Osteoblast (primary cell): Measurements from ENCODE around the gene CDH1. TPM values are rescaled to one million over a fixed set of nuclear protein-coding genes. Genes with fewer than 3 reads are reported as not detected.

Experiments used
- DNase-seq: peaks from one replicate; pipeline ENCODE4 v3.0.0; 2011; ENCODE audit warnings: low spot score, mixed read lengths; ENCODE audit not compliant: insufficient read length; ENCODE audit errors: missing footprints
- H2AFZ ChIP-seq: 2 replicates; pipeline ENCODE4 v1.6.0; 2011; ENCODE audit warnings: mild to moderate bottlenecking, low read length
- H3K27ac ChIP-seq: 2 replicates; pipeline ENCODE4 v1.5.1; 2011; ENCODE audit warnings: mild to moderate bottlenecking, low read depth, low read length, moderate library complexity
- H3K27me3 ChIP-seq: 2 replicates; pipeline ENCODE4 v1.6.0; 2012; ENCODE audit warnings: mild to moderate bottlenecking, control low read depth, inconsistent platforms, low read length, moderate library complexity; ENCODE audit not compliant: insufficient read depth
- H3K36me3 ChIP-seq: 2 replicates; pipeline ENCODE4 v1.5.1; 2011; ENCODE audit warnings: mild to moderate bottlenecking, low read length, control low read depth, moderate library complexity; ENCODE audit not compliant: insufficient read depth
- H3K4me1 ChIP-seq: 2 replicates; pipeline ENCODE4 v1.5.1; 2011; ENCODE audit warnings: mild to moderate bottlenecking, low read length, control low read depth, moderate library complexity; ENCODE audit not compliant: insufficient read depth
- H3K4me2 ChIP-seq: 2 replicates; pipeline ENCODE4 v1.6.0; 2011; ENCODE audit warnings: mild to moderate bottlenecking, low read length; ENCODE audit not compliant: insufficient read depth
- H3K4me3 ChIP-seq: fragments of 200-600 bp; sonication (generic); 3 replicates; pipeline ENCODE4 v1.5.1; 2012; ENCODE audit warnings: mild to moderate bottlenecking, low read length, inconsistent platforms; ENCODE audit not compliant: insufficient read depth
- H3K79me2 ChIP-seq: 2 replicates; pipeline ENCODE4 v1.6.0; 2012; ENCODE audit warnings: mild to moderate bottlenecking, low read length, control low read depth, inconsistent platforms; ENCODE audit not compliant: insufficient read depth
- H3K9me3 ChIP-seq: 2 replicates; pipeline ENCODE4 v1.5.1; 2011; ENCODE audit warnings: low read depth, low read length, control low read depth
- H4K20me1 ChIP-seq: 2 replicates; pipeline ENCODE4 v1.6.0; 2012; ENCODE audit warnings: mild to moderate bottlenecking, low read length, control low read depth; ENCODE audit not compliant: insufficient read depth
- total RNA-seq: library from RNA; depleted of rRNA; stranded (reverse); fragments of >200 nt; gene quantifications from 2 replicates; pipeline ENCODE4 v1.2.3, GENCODE V29; 2012
- TF ChIP-seq, protein P1 (sequence below): IDR thresholded peaks from 2 replicates; pipeline ENCODE4 v1.5.1; 2011; ENCODE audit warnings: mild to moderate bottlenecking, low read depth, low read length, moderate library complexity; ENCODE audit errors: extremely low read depth

The CDH1 gene
- total RNA-seq, 1 donor = 1.1 TPM

DNA sequence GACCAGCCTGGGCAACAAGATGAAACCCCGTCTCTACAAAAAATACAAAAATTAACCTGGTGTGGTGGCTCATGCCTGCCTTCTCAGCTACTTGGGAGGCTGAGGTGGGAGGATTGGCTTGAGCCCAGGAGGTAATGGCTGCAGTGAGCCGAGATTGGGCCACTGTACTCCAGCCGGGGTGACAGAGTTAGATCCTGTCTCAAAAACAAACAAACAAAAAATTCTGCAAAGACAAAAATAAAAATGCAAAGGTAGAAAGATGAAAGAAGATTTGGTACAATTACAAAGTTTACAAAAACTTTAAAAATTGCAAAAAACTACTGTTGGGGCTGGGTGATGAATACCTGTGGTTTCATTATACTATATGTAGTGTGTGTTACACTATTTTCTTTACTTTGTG, 5.5 kb upstream of the CDH1 start:
- Histone ChIP-seq H4K20me1 (no peaks in the 10 kb centered on the region), H3K27me3 (peaks cover 26% of the 10 kb centered on the region), H3K9me3 (no peaks in the 10 kb centered on the region), H3K4me1 (no peaks in the 10 kb centered on the region), H2AFZ (no peak overlapping the region), H3K4me3 (no peak overlapping the region), H3K27ac (no peak overlapping the region), H3K79me2 (no peaks in the 10 kb centered on the region), H3K4me2 (no peak overlapping the region), H3K36me3 (no peaks in the 10 kb centered on the region)
- no peak for DNase-seq
- TF ChIP-seq, protein P1, sequence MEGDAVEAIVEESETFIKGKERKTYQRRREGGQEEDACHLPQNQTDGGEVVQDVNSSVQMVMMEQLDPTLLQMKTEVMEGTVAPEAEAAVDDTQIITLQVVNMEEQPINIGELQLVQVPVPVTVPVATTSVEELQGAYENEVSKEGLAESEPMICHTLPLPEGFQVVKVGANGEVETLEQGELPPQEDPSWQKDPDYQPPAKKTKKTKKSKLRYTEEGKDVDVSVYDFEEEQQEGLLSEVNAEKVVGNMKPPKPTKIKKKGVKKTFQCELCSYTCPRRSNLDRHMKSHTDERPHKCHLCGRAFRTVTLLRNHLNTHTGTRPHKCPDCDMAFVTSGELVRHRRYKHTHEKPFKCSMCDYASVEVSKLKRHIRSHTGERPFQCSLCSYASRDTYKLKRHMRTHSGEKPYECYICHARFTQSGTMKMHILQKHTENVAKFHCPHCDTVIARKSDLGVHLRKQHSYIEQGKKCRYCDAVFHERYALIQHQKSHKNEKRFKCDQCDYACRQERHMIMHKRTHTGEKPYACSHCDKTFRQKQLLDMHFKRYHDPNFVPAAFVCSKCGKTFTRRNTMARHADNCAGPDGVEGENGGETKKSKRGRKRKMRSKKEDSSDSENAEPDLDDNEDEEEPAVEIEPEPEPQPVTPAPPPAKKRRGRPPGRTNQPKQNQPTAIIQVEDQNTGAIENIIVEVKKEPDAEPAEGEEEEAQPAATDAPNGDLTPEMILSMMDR = no peak

DNA sequence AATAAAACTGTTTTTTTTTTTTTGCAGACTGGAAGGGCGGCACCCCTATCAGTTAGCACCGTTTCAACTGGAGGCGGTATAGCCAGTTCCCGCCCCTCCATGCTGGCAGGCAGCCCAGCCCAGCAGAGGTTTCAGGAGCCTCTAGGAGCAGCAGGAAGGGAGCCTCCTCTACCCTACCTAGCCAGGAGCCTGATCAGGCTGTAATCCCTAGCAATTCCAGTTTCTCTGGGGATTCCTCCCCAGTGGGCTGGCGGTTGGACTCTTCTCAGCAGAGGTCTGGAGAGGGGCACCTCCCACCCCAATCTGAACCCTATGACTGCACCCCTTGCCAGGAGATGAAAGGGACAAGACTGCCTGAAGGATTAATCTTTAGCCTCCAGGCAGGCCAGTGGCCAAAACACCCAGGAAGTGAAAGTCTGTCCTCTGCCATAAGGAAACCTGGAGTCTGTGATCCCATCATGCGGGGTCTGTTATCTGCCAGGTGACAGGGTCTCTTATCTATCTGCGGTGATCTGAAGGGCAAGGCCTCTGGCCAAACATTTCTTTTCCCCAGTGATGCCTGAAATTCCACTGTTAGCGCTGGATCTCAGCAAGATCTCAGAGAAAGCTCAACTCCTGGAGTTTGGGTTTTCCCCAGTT, 4.9 kb upstream of the CDH1 start:
- peaks cover 31% of the 10 kb centered on the region for H3K27me3 ChIP-seq
- no peaks in the 10 kb centered on the region for H4K20me1 ChIP-seq
- no peak overlapping the region for H3K4me3 ChIP-seq
- H3K79me2 ChIP-seq = no peaks in the 10 kb centered on the region
- H3K4me1 ChIP-seq = no peaks in the 10 kb centered on the region
- no peaks in the 10 kb centered on the region for H3K9me3 ChIP-seq
- H3K4me2 ChIP-seq = no peak overlapping the region
- H3K36me3 ChIP-seq = no peaks in the 10 kb centered on the region
- H3K27ac ChIP-seq = no peak overlapping the region
- H2AFZ ChIP-seq = no peak overlapping the region
- TF ChIP-seq, protein P1 = no peak
- DNase-seq = peak; percentile 64

- no peaks in the 10 kb centered on the region for H3K79me2 ChIP-seq
- DNase-seq = peak; percentile 76
- H3K4me1 ChIP-seq = no peaks in the 10 kb centered on the region
- no peak overlapping the region for H3K4me2 ChIP-seq
- H2AFZ ChIP-seq = no peak overlapping the region
- TF ChIP-seq, protein P1 = no peak
- no peaks in the 10 kb centered on the region for H3K36me3 ChIP-seq
- no peaks in the 10 kb centered on the region for H3K9me3 ChIP-seq
- H3K27me3 ChIP-seq = peaks cover 37% of the 10 kb centered on the region
- no peak overlapping the region for H3K27ac ChIP-seq
- H3K4me3 ChIP-seq = no peak overlapping the region
- H4K20me1 ChIP-seq = no peaks in the 10 kb centered on the region
These were observed 4.2 kb upstream of the CDH1 start for GRCh38 chr16:68732741-68733399.

DNA sequence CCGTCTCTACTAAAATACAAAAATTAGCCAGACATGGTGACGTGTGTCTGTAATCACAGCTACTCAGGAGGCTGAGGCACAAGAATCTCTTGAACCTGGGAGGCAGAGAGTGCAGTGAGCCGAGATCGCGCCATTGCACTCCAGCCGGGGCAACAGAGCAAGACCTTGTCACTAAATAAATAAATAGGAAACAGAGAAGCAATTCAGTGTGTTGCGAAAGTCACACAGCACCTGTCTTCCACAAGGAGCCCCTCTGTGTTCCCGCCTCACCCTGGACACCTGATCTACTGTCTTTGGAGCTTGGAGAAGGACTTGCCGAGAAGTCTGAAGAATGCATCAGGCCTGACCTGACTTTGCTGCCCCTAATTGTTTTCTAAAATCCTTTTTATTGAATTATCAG, 3.5 kb upstream of the CDH1 start:
- no peaks in the 10 kb centered on the region for H3K4me1 ChIP-seq
- peaks cover 44% of the 10 kb centered on the region for H3K27me3 ChIP-seq
- no peaks in the 10 kb centered on the region for H3K79me2 ChIP-seq
- TF ChIP-seq, protein P1 = no peak
- H2AFZ ChIP-seq = no peak overlapping the region
- no peak overlapping the region for H3K4me3 ChIP-seq
- no peak overlapping the region for H3K27ac ChIP-seq
- no peak overlapping the region for H3K4me2 ChIP-seq
- no peaks in the 10 kb centered on the region for H3K9me3 ChIP-seq
- no peaks in the 10 kb centered on the region for H4K20me1 ChIP-seq
- H3K36me3 ChIP-seq = no peaks in the 10 kb centered on the region
- DNase-seq = no peak
